ENCODE data around the gene SOAT2. TPM values are rescaled to one million over a fixed set of nuclear protein-coding genes. Genes with fewer than 3 reads are reported as not detected.

SOAT2 gene
- total RNA-seq, 1 experiment from 2014 or later = not detected

GRCh38 chr12:53057816-53058500 is 45.3 kb upstream of the SOAT2 start:
- Histone ChIP-seq H3K4me3 (ENCODE audit: low read depth, low read length, poor library complexity, severe bottlenecking) (no peak overlapping the region), H3K27ac (ENCODE audit: low read depth, low read length, poor library complexity, severe bottlenecking) (no peak overlapping the region), H3K9me3 (ENCODE audit: low read depth, low read length, poor library complexity, severe bottlenecking) (no peaks in the 10 kb centered on the region), H3K4me1 (ENCODE audit: insufficient read depth, low read length, poor library complexity, severe bottlenecking) (peaks cover 17% of the 10 kb centered on the region), H3K36me3 (ENCODE audit: insufficient read depth, low read length, poor library complexity, severe bottlenecking) (no peaks in the 10 kb centered on the region), H3K27me3 (replicated peaks; ENCODE audit: insufficient read depth, low read depth, low read length, poor library complexity) (no peaks in the 10 kb centered on the region)
- CTCF ChIA-PET = no interaction called here
- DNase-seq (ENCODE audit: low spot score) = no peak
- intact Hi-C loops (cut with micrococcal nuclease; ENCODE audit: unreplicated experiment) = no loop called here
- no TSS peak for BruUV-seq (replicated peaks)
- POLR2A ChIA-PET (ENCODE audit: low non-redundant PET) = no interaction called here
- TF ChIP-seq EZH2 (IDR thresholded peaks at IDR 0.05; ENCODE audit: borderline replicate concordance, low read depth, low read length, poor library complexity, severe bottlenecking) (no peak), CTCF (conservative IDR thresholded peaks at IDR 0.05; ENCODE audit: low read depth, low read length) (no peak)

- peaks cover 8% of the 10 kb centered on the region for H3K4me1 ChIP-seq (ENCODE audit: insufficient read depth, low read length, poor library complexity, severe bottlenecking)
- BruUV-seq (replicated peaks) = no TSS peak
- no peak for TF ChIP-seq EZH2 (IDR thresholded peaks at IDR 0.05; ENCODE audit: borderline replicate concordance, low read depth, low read length, poor library complexity, severe bottlenecking)
- no peak for TF ChIP-seq CTCF (conservative IDR thresholded peaks at IDR 0.05; ENCODE audit: low read depth, low read length)
- ChIA-PET POLR2A (ENCODE audit: low non-redundant PET) (no interaction called here), CTCF (no interaction called here)
- DNase-seq (ENCODE audit: low spot score) = no peak
- no peak overlapping the region for H3K27ac ChIP-seq (ENCODE audit: low read depth, low read length, poor library complexity, severe bottlenecking)
- intact Hi-C loops (cut with micrococcal nuclease; ENCODE audit: unreplicated experiment) = no loop called here
- no peak overlapping the region for H3K4me3 ChIP-seq (ENCODE audit: low read depth, low read length, poor library complexity, severe bottlenecking)
- no peaks in the 10 kb centered on the region for H3K9me3 ChIP-seq (ENCODE audit: low read depth, low read length, poor library complexity, severe bottlenecking)
- H3K36me3 ChIP-seq (ENCODE audit: insufficient read depth, low read length, poor library complexity, severe bottlenecking) = no peaks in the 10 kb centered on the region
- no peaks in the 10 kb centered on the region for H3K27me3 ChIP-seq (replicated peaks; ENCODE audit: insufficient read depth, low read depth, low read length, poor library complexity)
Measured at GRCh38 chr12:53058674-53059433, 44.4 kb upstream of the SOAT2 start.

- H3K36me3 ChIP-seq (ENCODE audit: insufficient read depth, low read length, poor library complexity, severe bottlenecking) = no peaks in the 10 kb centered on the region
- intact Hi-C loops (cut with micrococcal nuclease; ENCODE audit: unreplicated experiment) = no loop called here
Measured at GRCh38 chr12:53059434-53060063, 43.7 kb upstream of the SOAT2 start.

More at GRCh38 chr12:53059434-53060063, 43.7 kb upstream of the SOAT2 start:
- ChIA-PET CTCF (no interaction called here), POLR2A (ENCODE audit: low non-redundant PET) (no interaction called here)
- Histone ChIP-seq H3K4me3 (ENCODE audit: low read depth, low read length, poor library complexity, severe bottlenecking) (no peak overlapping the region), H3K27ac (ENCODE audit: low read depth, low read length, poor library complexity, severe bottlenecking) (no peak overlapping the region), H3K9me3 (ENCODE audit: low read depth, low read length, poor library complexity, severe bottlenecking) (no peaks in the 10 kb centered on the region), H3K27me3 (replicated peaks; ENCODE audit: insufficient read depth, low read depth, low read length, poor library complexity) (no peaks in the 10 kb centered on the region), H3K4me1 (ENCODE audit: insufficient read depth, low read length, poor library complexity, severe bottlenecking) (peaks cover 5% of the 10 kb centered on the region)
- DNase-seq (ENCODE audit: low spot score) = no peak
- BruUV-seq (replicated peaks) = no TSS peak
- TF ChIP-seq CTCF (conservative IDR thresholded peaks at IDR 0.05; ENCODE audit: low read depth, low read length) (no peak), EZH2 (IDR thresholded peaks at IDR 0.05; ENCODE audit: borderline replicate concordance, low read depth, low read length, poor library complexity, severe bottlenecking) (no peak)
